HG03442 (cell line): Measurements from ENCODE around the gene PDCD6IP.
A peak's percentile ranks its signal among the peaks of the same experiment; 100 is the strongest.
"Not testable (repeated sequence)": the region's sequence is repeated elsewhere in the genome, so short reads cannot be mapped to it uniquely, and the experiment has no call there.

ENCODE experiments used
- ATAC-seq: cut with Tn5 transposase; IDR thresholded peaks from one replicate; pipeline ENCODE4 v1.9.1; 2021; ENCODE audit warnings: mild to moderate bottlenecking, moderate library complexity; ENCODE audit not compliant: unreplicated experiment

The PDCD6IP gene

GRCh38 chr3:33792167-33792892 is 6.1 kb upstream of the PDCD6IP start:
- ATAC-seq = no peak

GRCh38 chr3:33795131-33795530 is 3.3 kb upstream of the PDCD6IP start:
- no peak for ATAC-seq

DNA sequence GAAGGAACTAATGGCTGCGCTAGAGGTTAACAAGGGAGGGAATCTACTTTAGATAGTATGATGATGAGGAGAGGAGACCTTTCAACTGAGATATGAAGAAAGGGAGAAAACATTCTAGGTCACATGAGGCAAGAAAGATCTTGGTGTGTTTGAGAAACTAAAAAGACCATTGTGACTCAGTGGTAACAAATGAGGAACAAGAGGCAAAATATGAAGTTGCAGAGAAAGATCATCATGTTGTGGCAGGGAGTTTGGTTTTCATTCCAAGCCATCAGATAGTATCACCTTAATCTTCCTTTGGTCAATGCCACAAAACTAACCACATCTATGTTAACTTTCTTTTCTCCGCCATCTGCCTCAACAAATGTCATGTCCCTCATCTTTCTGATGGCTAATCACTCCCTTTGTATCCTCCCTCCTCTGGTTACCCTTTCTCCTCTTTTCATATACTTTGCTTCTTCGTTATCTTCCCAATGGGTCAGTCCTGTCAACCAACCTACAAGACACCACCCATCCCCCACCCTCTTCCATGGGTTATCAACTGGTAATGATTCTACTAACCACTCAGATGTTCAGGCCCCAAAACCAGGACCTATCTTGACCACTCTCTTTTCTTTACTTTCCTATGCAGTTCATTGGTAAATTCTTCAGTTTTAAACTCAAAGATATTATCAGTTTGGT is 2.4 kb upstream of the PDCD6IP start:
- ATAC-seq = no peak

GRCh38 chr3:33798113-33798417 is 365 bp upstream of the PDCD6IP start:
- ATAC-seq = peak; percentile 36

DNA sequence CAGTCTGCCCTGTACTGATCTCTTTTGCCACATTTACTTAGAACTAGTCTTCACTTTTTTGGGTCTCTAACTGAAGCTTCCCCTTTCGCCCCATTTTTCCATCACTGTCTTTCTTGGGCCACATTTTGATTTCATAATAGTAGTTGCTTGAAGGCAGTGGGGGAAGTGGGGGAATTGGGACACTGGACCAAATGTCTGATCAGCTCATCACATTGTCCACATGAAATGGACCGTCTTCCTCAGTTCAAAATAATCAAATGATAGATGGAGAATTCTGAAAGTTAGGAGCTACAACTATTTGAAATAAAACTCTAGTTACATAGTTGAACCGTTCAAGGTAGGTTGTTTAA is 747 bp downstream of the PDCD6IP start:
- ATAC-seq = no peak

- ATAC-seq = no peak
Measured at GRCh38 chr3:33803252-33803651, 4.8 kb downstream of the PDCD6IP start.

DNA sequence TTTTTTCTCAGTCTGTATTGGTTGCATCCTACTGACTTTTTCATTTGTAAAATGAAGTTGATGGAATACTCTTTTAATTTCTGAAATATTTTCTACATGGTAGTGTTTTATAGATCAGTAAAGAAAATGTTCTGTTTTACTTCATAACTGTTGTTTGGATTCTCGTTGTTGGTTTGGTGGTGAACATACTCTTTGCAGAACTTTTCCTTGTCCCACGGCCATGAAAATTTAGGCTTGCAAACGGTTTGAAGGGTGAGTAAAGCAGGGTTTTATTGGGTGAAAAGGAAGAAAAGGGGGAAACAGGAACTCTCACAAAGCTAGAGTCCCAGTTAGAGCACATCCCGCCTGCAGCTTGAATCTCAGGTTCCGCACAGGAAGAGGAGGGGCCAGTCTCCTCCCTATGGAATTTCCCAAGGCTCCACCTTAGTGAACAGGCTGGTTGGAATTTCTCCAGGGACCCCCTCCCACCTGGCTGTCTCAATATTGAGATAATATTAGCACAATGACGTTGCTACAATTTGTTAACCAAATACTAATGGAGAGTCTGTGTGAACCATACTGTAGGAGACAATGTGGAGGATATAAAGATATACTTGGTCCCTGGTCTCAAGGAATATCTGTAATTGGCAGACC is 5.6 kb downstream of the PDCD6IP start:
- no peak for ATAC-seq

DNA sequence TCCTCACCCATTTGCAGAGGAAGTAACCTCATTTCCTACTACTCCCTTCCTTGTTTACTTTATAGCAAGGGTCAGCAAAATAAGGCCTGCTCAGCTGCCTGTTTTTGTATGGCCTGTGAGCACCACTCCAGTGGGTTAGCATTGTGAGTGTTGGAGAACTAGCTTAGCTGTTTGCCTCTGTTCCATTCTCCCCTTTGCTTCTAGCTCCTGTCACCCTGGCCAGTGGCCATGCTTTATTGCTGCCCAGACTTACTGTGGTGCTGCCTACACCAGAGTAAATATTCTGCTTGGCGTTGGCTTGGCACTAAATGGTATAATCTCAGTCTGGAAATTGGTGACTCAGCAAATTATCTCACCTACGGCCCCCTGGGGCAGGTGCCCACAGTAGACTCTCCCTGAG is 8.8 kb downstream of the PDCD6IP start:
- ATAC-seq = no peak

- no peak for ATAC-seq
Measured at GRCh38 chr3:33808559-33808958, 10.1 kb downstream of the PDCD6IP start.

GRCh38 chr3:33810545-33810944 is 12.1 kb downstream of the PDCD6IP start:
- no peak for ATAC-seq

- no peak for ATAC-seq
Measured at GRCh38 chr3:33821989-33822388, 23.6 kb downstream of the PDCD6IP start.

DNA sequence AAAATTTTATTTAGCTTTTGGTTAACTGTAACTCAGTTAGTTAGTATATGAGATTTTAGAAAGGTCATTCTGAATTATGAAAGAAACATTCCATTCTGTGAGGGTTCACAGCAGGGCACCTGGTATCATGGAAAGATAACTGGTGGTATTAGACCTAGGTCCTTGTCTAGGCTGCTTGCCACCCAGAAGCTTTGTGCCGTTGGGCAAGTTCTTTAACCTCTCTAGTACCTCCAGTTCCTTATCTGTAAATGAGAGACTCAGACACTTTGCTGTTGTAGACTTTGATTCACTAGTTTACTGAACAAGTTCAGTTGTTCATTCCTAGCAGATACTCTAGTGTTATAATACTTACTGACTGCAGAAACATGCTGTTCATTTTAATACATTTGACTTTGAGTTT is 25.4 kb downstream of the PDCD6IP start:
- ATAC-seq = no peak

GRCh38 chr3:33825111-33825510 is 26.7 kb downstream of the PDCD6IP start:
- no peak for ATAC-seq

DNA sequence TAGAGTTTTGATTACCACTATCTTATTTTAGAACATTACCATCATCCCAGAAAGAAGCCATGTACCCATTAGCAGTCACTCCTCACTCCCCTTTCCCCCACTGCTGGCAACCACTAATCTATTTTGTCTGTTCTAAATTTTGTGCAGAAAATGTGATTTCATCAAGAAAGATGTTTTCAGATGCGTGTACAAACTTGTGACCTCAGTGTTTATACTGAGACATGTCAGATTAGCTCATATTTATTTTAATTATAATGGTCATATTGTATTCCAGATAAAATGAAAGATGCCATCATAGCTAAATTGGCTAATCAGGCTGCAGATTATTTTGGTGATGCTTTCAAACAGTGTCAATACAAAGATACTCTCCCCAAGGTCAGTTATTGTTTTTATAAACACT is 27.8 kb downstream of the PDCD6IP start:
- no peak for ATAC-seq

- no peak for ATAC-seq
Measured at GRCh38 chr3:33826688-33827087, 28.3 kb downstream of the PDCD6IP start.

DNA sequence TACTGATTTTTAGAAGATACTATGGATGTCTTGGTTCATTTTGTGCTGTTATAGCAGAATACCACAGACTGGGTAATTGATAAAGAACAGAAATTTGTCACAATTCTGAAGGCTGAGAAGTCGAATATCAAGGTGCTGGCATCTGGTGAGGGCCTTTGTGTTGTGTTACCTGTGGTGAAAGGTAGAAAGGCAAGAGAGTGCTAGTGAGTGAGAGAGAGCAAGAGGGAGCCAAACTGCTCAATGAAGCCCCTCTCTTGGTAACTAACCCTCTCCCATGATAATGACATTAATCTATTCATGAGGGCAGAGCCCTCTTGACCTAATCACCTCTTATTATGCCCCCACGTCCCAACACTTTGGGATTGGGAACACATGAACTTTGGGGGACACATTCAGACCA is 31.3 kb downstream of the PDCD6IP start:
- no peak for ATAC-seq

GRCh38 chr3:33831053-33831452 is 32.6 kb downstream of the PDCD6IP start:
- ATAC-seq = no peak

DNA sequence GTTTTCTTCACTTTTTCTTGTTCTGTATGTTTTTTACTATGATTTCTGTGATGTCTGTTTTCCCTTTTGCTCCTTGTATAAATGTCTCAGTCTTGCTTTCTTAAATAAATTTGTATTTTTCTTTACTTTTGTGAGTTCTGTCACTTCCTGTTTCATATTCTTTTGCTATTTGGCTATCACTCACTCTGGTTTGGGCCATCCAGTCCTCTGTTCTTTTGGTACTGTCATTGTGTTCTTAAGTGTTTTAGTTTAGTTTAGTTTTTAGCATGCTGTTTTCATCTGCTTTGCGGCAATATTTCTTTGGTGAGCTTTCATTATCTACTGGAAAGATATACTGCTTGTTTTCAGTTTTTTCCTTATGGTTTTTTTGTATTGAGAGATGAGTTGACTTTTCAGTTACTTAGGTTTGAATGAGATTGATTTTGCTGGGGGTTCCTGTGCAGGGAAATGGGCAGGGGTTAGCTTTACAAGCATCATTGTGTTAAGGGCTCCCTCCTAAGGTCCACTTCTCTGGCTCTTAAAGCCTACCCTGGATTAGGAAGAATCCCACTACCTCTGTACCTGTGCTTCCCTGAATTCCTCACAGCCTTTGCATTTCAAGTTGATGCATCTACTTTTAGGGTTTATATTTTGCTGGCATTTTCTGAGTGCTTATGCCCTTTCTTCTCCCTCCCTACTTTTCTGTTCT is 35.1 kb downstream of the PDCD6IP start:
- ATAC-seq = peak; percentile 47

DNA sequence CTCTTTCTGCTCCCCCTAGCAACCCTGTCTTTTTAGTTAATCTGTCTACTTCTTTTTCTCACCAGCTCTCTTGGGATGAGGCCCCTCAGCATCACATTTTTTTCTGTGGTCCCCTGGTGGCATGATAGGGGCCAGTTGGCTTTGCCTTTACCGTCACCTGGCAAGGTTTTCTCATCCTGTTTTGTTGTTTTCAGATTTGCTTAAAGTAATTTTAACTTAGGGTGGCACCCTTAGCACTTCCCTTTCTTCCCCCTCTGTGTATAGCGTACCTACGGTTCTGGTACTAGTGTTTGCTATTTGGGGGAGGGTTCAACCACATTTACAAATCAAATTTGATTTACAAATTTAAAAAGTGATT is 35.6 kb downstream of the PDCD6IP start:
- ATAC-seq = peak; percentile 19

DNA sequence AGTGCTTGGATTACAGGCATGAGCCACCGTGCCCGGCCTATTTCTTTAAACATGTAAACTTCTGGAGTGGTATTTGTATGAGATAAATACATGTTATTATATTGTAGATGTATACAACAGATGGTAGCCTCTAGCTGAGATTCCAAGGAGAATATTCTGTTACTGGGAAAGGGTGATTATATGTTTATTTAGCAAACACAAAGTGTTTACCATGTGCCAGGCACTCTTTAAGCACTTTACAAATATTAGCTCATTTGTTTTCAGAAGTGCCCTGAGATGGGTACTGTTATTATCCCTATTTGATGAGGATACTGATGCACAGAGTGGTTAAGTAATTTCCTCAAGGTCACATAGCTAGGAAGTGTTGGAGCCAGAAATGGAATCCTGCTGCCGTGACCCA is 38.8 kb downstream of the PDCD6IP start:
- not testable (repeated sequence) for ATAC-seq

- no peak for ATAC-seq
Measured at GRCh38 chr3:33839283-33839682, 40.9 kb downstream of the PDCD6IP start.

DNA sequence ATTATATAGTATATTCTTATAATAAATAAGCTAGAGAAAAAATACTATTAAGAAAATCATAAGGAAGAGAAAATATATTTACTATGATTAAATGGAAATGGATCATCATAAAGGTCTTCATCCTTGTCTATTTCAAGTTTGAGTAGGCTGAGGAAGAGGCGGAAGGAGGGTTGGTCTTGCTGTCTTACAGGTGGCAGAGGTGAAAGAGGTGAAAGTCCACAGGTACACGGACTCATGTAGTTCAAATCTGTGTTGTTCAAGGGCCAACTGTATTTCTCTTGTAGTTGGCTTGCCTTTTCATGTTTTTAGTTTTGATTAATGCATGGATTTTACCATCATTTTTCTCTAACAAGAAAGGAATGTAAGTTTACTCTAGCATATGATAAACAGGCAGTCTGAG is 41.7 kb downstream of the PDCD6IP start:
- ATAC-seq = no peak
